Natural killer cell (primary cell): ENCODE measurements around the gene PLEKHA7. TPM values are rescaled to one million over a fixed set of nuclear protein-coding genes. Genes with fewer than 3 reads are reported as not detected.

ENCODE experiments used
- ATAC-seq, 3 donors: fragments of 150-1000 bp in 2 of 3; fragments of 200-7000 bp in 1 of 3; cut with Tn5 transposase; 1 replicate in 1 of 3; 2 replicates in 2 of 3; pipeline ENCODE4 v1.10.0; 2021; ENCODE audit warnings: mild to moderate bottlenecking in 2 of 3, moderate library complexity in 2 of 3
- DNase-seq, 2 donors: peaks; one replicate each; pipeline versions ENCODE4 v3.0.0 to v3.0.0-alpha.2; 2013 to 2021; ENCODE audit warnings: mixed read lengths in 1 of 2
- H3K27ac ChIP-seq: one replicate; pipeline ENCODE4 v1.5.1; 2013; ENCODE audit warnings: mild to moderate bottlenecking, low read length
- H3K27me3 ChIP-seq: one replicate; pipeline ENCODE4 v1.6.1; 2013; ENCODE audit warnings: low read length; ENCODE audit not compliant: control insufficient read depth, insufficient read depth
- H3K36me3 ChIP-seq: one replicate; pipeline ENCODE4 v1.6.1; 2013; ENCODE audit warnings: low read length; ENCODE audit not compliant: control insufficient read depth, insufficient read depth
- H3K4me1 ChIP-seq: one replicate; pipeline ENCODE4 v1.6.1; 2013; ENCODE audit warnings: low read length; ENCODE audit not compliant: control insufficient read depth, insufficient read depth
- H3K4me3 ChIP-seq: one replicate; pipeline ENCODE4 v1.5.1; 2013; ENCODE audit warnings: low read length
- H3K9me3 ChIP-seq: one replicate; pipeline ENCODE4 v1.6.1; 2013; ENCODE audit warnings: low read length; ENCODE audit not compliant: control insufficient read depth, insufficient read depth
- H3K27ac Mint-ChIP-seq, 2 donors: one replicate each; pipeline ENCODE4 v1.8.0; 2022; ENCODE audit warnings: mild to moderate bottlenecking in 2 of 2, mixed read lengths in 2 of 2, moderate library complexity in 1 of 2
- H3K27me3 Mint-ChIP-seq, 2 donors: one replicate each; pipeline ENCODE4 v1.8.0; 2022; ENCODE audit warnings: low read depth in 2 of 2, mixed read lengths in 2 of 2
- H3K36me3 Mint-ChIP-seq: one replicate; pipeline ENCODE4 v1.8.0; 2022; ENCODE audit warnings: mixed read lengths
- H3K4me1 Mint-ChIP-seq, 2 donors: one replicate each; pipeline ENCODE4 v1.8.0; 2022; ENCODE audit warnings: mixed read lengths in 2 of 2
- H3K4me3 Mint-ChIP-seq: one replicate; pipeline ENCODE4 v1.8.0; 2022; ENCODE audit warnings: mild to moderate bottlenecking, moderate library complexity, mixed read lengths
- H3K9me3 Mint-ChIP-seq, 2 donors: one replicate each; pipeline ENCODE4 v1.8.0; 2022; ENCODE audit warnings: mixed read lengths in 2 of 2
- CTCF ChIP-seq: fragments of 200-600 bp; IDR thresholded peaks from one replicate; pipeline ENCODE4 v1.8.0; 2022; ENCODE audit warnings: antibody characterized with exemption
- WGBS: methylation state at CpG from one replicate; pipeline ENCODE4 v1.1.7; 2013; ENCODE audit warnings: missing lambda C conversion rate; ENCODE audit not compliant: insufficient coverage; 5-methylcytosine and 5-hydroxymethylcytosine counted together
- intact Hi-C: fragments of 100-400 bp; cut with micrococcal nuclease; formaldehyde crosslinking; loops from one replicate; pipeline ENCODE4 v1.14.2; 2022
- total RNA-seq, 4 donors: library from RNA; stranded (reverse); fragments of 120-200 nt in 1 of 4; gene quantifications; one replicate each; pipeline versions ENCODE4 v1.2.3 to v1.2.4, GENCODE V29; 2013 to 2022

Gene PLEKHA7
- total RNA-seq, 3 donors from 2014 or later (not counting 1 experiment from before 2014, with no cell fraction given) = 1.00 to 2.5 (median 1.3) TPM

- TF ChIP-seq CTCF = no peak
- no peak overlapping the region for H3K4me3 Mint-ChIP-seq
- H3K4me3 ChIP-seq = no peak overlapping the region
- no peak for ATAC-seq
- no peaks in the 10 kb centered on the region for H3K9me3 ChIP-seq
- 65% methylated on average over 2 of the region's 2 CpGs for WGBS
- no peaks in the 10 kb centered on the region for H3K36me3 ChIP-seq
- H3K27ac ChIP-seq = no peak overlapping the region
- no peak for DNase-seq
- H3K4me1 ChIP-seq = no peaks in the 10 kb centered on the region
- no peaks in the 10 kb centered on the region for H3K4me1 Mint-ChIP-seq
- H3K27me3 ChIP-seq = no peaks in the 10 kb centered on the region
- H3K9me3 Mint-ChIP-seq = no peaks in the 10 kb centered on the region
- no peaks in the 10 kb centered on the region for H3K27me3 Mint-ChIP-seq
- H3K27ac Mint-ChIP-seq = no peak overlapping the region
- no peaks in the 10 kb centered on the region for H3K36me3 Mint-ChIP-seq
- intact Hi-C loops = no loop called here
These were observed 160.4 kb downstream of the PLEKHA7 start for GRCh38 chr11:16853859-16854258.

GRCh38 chr11:16853266-16853665, 160.9 kb downstream of the PLEKHA7 start:
- no peak overlapping the region for H3K27ac Mint-ChIP-seq
- ATAC-seq = no peak

GRCh38 chr11:16846305-16846704, 167.9 kb downstream of the PLEKHA7 start:
- 65% methylated on average over 2 of the region's 2 CpGs for WGBS
- H3K4me1 ChIP-seq = no peaks in the 10 kb centered on the region
- intact Hi-C loops = no loop called here
- Mint-ChIP-seq H3K4me1 (no peaks in the 10 kb centered on the region), H3K4me3 (no peak overlapping the region), H3K36me3 (no peaks in the 10 kb centered on the region), H3K27ac (no peak overlapping the region), H3K27me3 (no peaks in the 10 kb centered on the region), H3K9me3 (no peaks in the 10 kb centered on the region)
- no peaks in the 10 kb centered on the region for H3K36me3 ChIP-seq
- no peak for TF ChIP-seq CTCF
- H3K4me3 ChIP-seq = no peak overlapping the region
- ATAC-seq (no peak), DNase-seq (no peak)
- H3K27ac ChIP-seq = no peak overlapping the region
- no peaks in the 10 kb centered on the region for H3K27me3 ChIP-seq
- no peaks in the 10 kb centered on the region for H3K9me3 ChIP-seq

More at GRCh38 chr11:16853266-16853665, 160.9 kb downstream of the PLEKHA7 start:
- Histone ChIP-seq H3K4me3 (no peak overlapping the region), H3K9me3 (no peaks in the 10 kb centered on the region), H3K27me3 (no peaks in the 10 kb centered on the region), H3K36me3 (no peaks in the 10 kb centered on the region), H3K4me1 (no peaks in the 10 kb centered on the region), H3K27ac (no peak overlapping the region)
- DNase-seq = no peak
- H3K36me3 Mint-ChIP-seq = no peaks in the 10 kb centered on the region
- H3K4me1 Mint-ChIP-seq = no peaks in the 10 kb centered on the region
- intact Hi-C loops = no loop called here
- 100% methylated on average over 1 of the region's 1 CpG for WGBS
- H3K27me3 Mint-ChIP-seq = no peaks in the 10 kb centered on the region
- no peak overlapping the region for H3K4me3 Mint-ChIP-seq
- H3K9me3 Mint-ChIP-seq = no peaks in the 10 kb centered on the region
- TF ChIP-seq CTCF = no peak

- Histone ChIP-seq H3K27ac (no peak overlapping the region), H3K36me3 (no peaks in the 10 kb centered on the region), H3K27me3 (no peaks in the 10 kb centered on the region), H3K4me1 (no peaks in the 10 kb centered on the region), H3K4me3 (no peak overlapping the region), H3K9me3 (no peaks in the 10 kb centered on the region)
- WGBS = 93% methylated on average over 1 of the region's 1 CpG
- ATAC-seq = no peak
- no peak for TF ChIP-seq CTCF
- no peak overlapping the region for H3K4me3 Mint-ChIP-seq
- H3K36me3 Mint-ChIP-seq = no peaks in the 10 kb centered on the region
- intact Hi-C loops = no loop called here
- H3K27ac Mint-ChIP-seq = no peak overlapping the region
- H3K27me3 Mint-ChIP-seq = no peaks in the 10 kb centered on the region
- no peaks in the 10 kb centered on the region for H3K9me3 Mint-ChIP-seq
- no peaks in the 10 kb centered on the region for H3K4me1 Mint-ChIP-seq
- no peak for DNase-seq
These were observed 169.9 kb downstream of the PLEKHA7 start for GRCh38 chr11:16844268-16844771.
